ENCODE measurements around the gene MOCS1.

Gene MOCS1

GRCh38 chr6:39948199-39948791 lies 14.0 kb upstream of the MOCS1 start:
- DNase-seq (ENCODE audit: low read depth, low spot score) = no peak

- DNase-seq (ENCODE audit: low read depth, low spot score) = no peak
Observed at GRCh38 chr6:39947611-39948068, 13.4 kb upstream of the MOCS1 start.

- DNase-seq (ENCODE audit: low read depth, low spot score) = no peak
Observed at GRCh38 chr6:39945626-39946025, 11.4 kb upstream of the MOCS1 start.

GRCh38 chr6:39942903-39943580 lies 8.8 kb upstream of the MOCS1 start:
- no peak for DNase-seq (ENCODE audit: low read depth, low spot score)

DNA sequence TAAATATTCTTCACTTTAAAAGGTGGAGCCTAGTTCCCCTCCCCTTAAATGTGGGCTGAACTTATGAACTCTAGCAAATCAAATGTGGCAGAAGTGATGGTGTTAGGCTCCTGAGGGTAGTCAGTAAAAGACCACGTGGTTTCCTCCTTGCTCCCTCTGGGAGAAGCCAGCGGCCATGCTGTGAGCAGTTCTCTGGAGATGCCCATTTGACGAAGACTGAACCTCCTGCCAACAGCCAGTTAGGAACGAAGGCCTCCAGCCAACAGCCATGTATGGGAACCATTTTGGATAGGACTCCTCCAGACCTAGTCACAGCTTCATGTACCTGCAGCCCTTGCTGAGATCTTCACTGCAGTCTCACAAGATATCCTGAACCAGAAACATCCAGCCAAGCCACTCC lies 7.6 kb upstream of the MOCS1 start:
- DNase-seq (ENCODE audit: low read depth, low spot score) = no peak

- no peak for DNase-seq (ENCODE audit: low read depth, low spot score)
Observed at GRCh38 chr6:39941138-39941537, 6.9 kb upstream of the MOCS1 start.

GRCh38 chr6:39938773-39939654 lies 4.8 kb upstream of the MOCS1 start:
- DNase-seq (ENCODE audit: low read depth, low spot score) = no peak

DNA sequence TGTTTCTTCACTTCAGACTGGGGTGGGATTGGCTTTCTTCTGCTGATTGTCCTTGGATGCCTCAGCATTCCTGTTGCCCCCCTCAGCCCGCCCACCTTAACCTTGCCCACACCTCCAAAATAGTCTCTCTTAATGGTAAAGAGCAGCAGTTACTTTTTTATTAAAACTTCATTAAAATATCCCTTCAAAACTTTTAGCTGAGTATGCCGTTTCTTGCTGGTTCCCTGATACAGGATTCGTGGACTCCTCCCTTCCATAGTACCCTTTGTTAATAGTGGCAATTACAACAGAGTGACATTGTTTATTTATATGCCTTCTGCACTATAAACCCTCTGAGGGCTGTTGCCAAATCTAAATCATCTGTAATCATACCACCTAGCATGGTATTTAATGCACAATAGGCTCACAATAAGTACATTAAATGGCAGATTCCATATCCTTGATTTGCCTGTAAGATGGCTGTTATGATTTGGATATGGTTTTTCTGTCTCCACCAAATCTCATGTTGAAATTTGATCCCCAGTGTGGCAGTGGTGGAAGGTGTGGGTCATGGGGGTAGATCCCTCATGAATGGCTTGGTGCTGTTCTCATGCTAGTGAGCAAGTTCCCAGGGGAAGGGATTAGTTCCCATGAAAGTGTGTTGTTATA lies 3.5 kb upstream of the MOCS1 start:
- no peak for DNase-seq (ENCODE audit: low read depth, low spot score)

GRCh38 chr6:39936857-39937256 lies 2.6 kb upstream of the MOCS1 start:
- DNase-seq (ENCODE audit: low read depth, low spot score) = no peak

GRCh38 chr6:39935241-39935640 lies 979 bp upstream of the MOCS1 start:
- no peak for DNase-seq (ENCODE audit: low read depth, low spot score)

GRCh38 chr6:39933669-39934130 lies 562 bp downstream of the MOCS1 start:
- DNase-seq (ENCODE audit: low read depth, low spot score) = no peak

DNA sequence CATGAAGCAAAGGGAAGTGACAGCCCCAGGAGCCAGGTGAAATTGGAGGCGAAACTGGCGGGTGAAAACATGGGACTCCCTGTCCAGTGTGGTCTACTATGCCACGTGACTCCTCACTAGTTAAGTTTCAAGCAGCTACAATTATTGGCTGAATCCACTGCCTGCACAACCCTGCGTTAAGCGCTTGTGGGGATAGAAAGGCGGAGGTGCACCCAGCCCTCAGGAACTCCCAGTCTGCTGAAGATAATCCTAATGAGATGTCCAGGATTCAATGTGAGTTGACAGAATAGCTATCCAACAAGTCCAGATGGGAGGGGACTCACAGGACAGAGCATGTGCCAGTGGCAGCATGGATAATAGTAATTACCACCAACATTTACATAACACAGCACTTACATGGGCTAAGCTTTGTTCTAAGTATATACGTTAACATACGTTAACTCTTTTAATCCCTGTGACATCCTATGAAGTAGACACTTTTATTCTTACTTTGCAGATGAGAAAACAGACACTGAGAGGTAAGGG lies 1.8 kb downstream of the MOCS1 start:
- DNase-seq (ENCODE audit: low read depth, low spot score) = no peak

GRCh38 chr6:39931607-39932006 lies 2.7 kb downstream of the MOCS1 start:
- DNase-seq (ENCODE audit: low read depth, low spot score) = no peak

DNA sequence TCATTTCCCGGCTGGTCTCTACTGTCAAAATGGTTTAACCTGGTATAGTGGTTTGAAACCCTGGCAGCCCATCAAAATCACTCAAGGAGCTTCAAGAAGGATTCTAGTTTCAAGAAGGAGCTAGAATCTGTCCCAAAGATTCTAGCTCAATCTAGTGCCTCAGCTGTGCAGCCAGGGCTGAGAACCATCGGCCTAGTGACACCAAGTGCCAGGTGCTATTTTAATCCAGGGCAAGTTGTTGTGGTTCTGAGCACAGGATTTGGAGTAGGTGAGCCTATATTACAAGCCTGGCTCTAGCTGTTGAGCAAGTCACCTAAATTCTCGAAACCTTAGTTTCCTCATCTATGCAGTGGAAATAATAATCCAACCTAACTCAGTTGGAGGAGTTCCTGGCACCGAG lies 3.7 kb downstream of the MOCS1 start:
- no peak for DNase-seq (ENCODE audit: low read depth, low spot score)

- no peak for DNase-seq (ENCODE audit: low read depth, low spot score)
Observed at GRCh38 chr6:39929733-39930461, 4.4 kb downstream of the MOCS1 start.

DNA sequence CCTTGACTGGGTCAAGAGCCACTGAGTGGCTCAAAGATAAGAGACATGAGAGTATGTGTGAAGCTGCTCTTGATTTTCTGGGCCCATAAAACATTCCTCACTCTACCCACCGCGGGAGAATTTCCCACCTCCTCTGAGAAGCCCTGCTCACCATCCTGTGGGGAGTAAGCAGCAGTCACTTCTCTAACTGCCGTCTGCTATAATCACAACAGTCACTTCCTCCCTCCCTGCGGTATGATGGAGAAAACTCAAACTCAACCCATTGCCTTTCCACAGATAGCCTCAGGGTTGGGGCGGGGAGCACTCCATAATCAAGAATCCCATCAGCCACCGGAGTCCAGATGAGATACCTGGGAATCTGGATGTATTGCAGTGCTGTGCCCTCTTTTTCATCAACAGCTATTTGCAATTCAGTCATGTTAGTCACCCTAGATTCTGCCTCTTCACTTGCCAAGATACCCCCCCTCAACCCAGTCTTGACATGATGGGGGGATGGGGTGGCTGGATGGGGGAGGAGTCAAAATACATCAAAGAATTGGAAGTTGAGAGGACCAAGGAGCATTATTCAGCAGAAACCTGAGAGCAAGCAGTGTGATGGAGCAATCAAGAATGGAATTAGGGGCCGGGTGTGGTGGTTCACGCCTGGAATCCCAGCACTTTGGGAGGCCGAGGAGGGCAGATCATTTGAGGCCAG lies 5.1 kb downstream of the MOCS1 start:
- no peak for DNase-seq (ENCODE audit: low read depth, low spot score)

GRCh38 chr6:39927159-39927558 lies 7.1 kb downstream of the MOCS1 start:
- DNase-seq (ENCODE audit: low read depth, low spot score) = no peak

GRCh38 chr6:39926668-39927067 lies 7.6 kb downstream of the MOCS1 start:
- no peak for DNase-seq (ENCODE audit: low read depth, low spot score)

- no peak for DNase-seq (ENCODE audit: low read depth, low spot score)
Observed at GRCh38 chr6:39925931-39926290, 8.4 kb downstream of the MOCS1 start.

GRCh38 chr6:39925191-39925930 lies 8.9 kb downstream of the MOCS1 start:
- no peak for DNase-seq (ENCODE audit: low read depth, low spot score)

All from activated CD4-positive, CD25-positive, alpha-beta regulatory T cell treated with anti-CD3 and anti-CD28 coated beads, Interleukin-2, amount 50 U/mL, for 16 hours (primary cell).